HG03460 (cell line): ENCODE data around the gene BIRC5.

Source experiments
- ATAC-seq: cut with Tn5 transposase; IDR thresholded peaks from one replicate; pipeline ENCODE4 v1.9.1; 2021; ENCODE audit not compliant: unreplicated experiment

BIRC5 gene

GRCh38 chr17:78271419-78272170 is 57.5 kb downstream of the BIRC5 start:
- no peak for ATAC-seq

- ATAC-seq = no peak
Measured at GRCh38 chr17:78272181-78272913, 58.3 kb downstream of the BIRC5 start.

DNA sequence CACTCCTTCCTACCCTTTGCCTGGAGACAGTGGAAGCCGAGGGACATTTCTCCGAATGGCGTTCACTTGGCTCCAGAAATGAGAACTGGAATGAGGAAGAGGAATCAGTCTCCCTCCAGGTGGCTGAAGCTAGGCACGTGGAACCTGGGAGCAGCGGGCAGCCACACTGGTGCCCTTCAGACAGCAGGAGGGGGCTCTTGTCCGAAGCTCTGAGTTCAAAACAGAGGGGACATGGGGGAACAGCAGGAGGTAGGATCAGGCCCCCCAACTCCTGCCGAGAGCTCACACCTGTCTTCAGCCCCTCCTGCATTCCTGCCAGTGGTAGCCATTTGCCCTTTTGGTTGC is 58.8 kb downstream of the BIRC5 start:
- no peak for ATAC-seq

- no peak for ATAC-seq
Measured at GRCh38 chr17:78273813-78274212, 59.8 kb downstream of the BIRC5 start.
